K562 (cell line): ENCODE measurements around the gene CHERP. TPM values are rescaled to one million over a fixed set of nuclear protein-coding genes. Genes with fewer than 3 reads are reported as not detected.

Experiments
- ATAC-seq: fragments of 200-7000 bp; cut with Tn5 transposase; 3 replicates; pipeline ENCODE4 v1.9.1; 2020; ENCODE audit warnings: moderate library complexity
- BruUV-seq: library from RNA; stranded (reverse); fragments of 400-500 nt; replicated peaks from 2 replicates; lab custom pipeline; 2021; lab: Mats Ljungman, UMichigan
- CTCF ChIA-PET: fragments of 300-600 bp; formaldehyde crosslinking; extraction: SDS; loops from one replicate; lab custom pipeline; 2021; ENCODE audit warnings: low intra/inter-chr PET ratio; lab: Yijun Ruan, JAX
- POLR2A ChIA-PET: fragments of 300-600, 350-650 bp; sonication (Branson Sonifier 250); formaldehyde crosslinking; extraction: SDS; loops from one replicate; lab custom pipeline; 2021; ENCODE audit warnings: antibody characterized with exemption, inconsistent platforms; lab: Yijun Ruan, JAX
- DNase-seq, 4 experiments: peaks; one replicate each; pipeline versions ENCODE4 v3.0.0 to v3.0.0-alpha.2; 2011 to 2018; ENCODE audit warnings: low spot score in 3 of 4, mixed read lengths in 3 of 4; ENCODE audit errors: extremely low read depth in 1 of 4
- FAIRE-seq: peaks from 2 replicates; lab custom pipeline; 2011; peaks lifted over from hg19 to GRCh38; lab: Jason Lieb, UNC
- H2AFZ ChIP-seq: 2 replicates; pipeline ENCODE4 v1.6.0; 2011; ENCODE audit warnings: low read depth, low read length, control low read depth, inconsistent platforms
- H3K27ac ChIP-seq: fragments of 200-600 bp; 3 replicates; pipeline ENCODE4 v1.8.0; 2011; ENCODE audit warnings: low read depth, mild to moderate bottlenecking, control low read depth, inconsistent platforms, low read length, moderate library complexity, mixed read lengths; ENCODE audit errors: extremely low read depth
- H3K27me3 ChIP-seq, 2 experiments: fragments of 300-600 bp in 1 of 2; 2 replicates in 1 of 2; 3 replicates in 1 of 2; pipeline versions ENCODE4 v1.6.0 to v1.8.0; 2011; ENCODE audit warnings: inconsistent platforms in 2 of 2, low read length in 2 of 2, mild to moderate bottlenecking in 1 of 2, mixed read lengths in 1 of 2, moderate library complexity in 1 of 2; ENCODE audit not compliant: control insufficient read depth in 2 of 2, insufficient read depth in 2 of 2
- H3K36me3 ChIP-seq: fragments of 300-600 bp; 3 replicates; pipeline ENCODE4 v1.8.0; 2011; ENCODE audit warnings: mild to moderate bottlenecking, low read length, inconsistent platforms; ENCODE audit not compliant: control insufficient read depth, insufficient read depth
- H3K4me1 ChIP-seq, 2 experiments: fragments of 200-600 bp in 1 of 2; replicated peaks in 1 of 2; 2 replicates in 1 of 2; 3 replicates in 1 of 2; pipeline versions ENCODE4 v1.5.1 to v1.8.0; 2011; ENCODE audit warnings: inconsistent platforms in 2 of 2, low read length in 2 of 2, mild to moderate bottlenecking in 1 of 2, mixed read lengths in 1 of 2, moderate library complexity in 1 of 2; ENCODE audit not compliant: control insufficient read depth in 2 of 2, insufficient read depth in 2 of 2
- H3K4me2 ChIP-seq: 2 replicates; pipeline ENCODE4 v1.6.1; 2011; ENCODE audit warnings: low read length, control low read depth, inconsistent platforms, mixed read lengths; ENCODE audit not compliant: insufficient read depth
- H3K4me3 ChIP-seq: fragments of 200-600 bp; sonication (generic), shearing (Covaris generic); 2 replicates; pipeline ENCODE4 v1.5.1; 2016; ENCODE audit warnings: control low read depth, inconsistent platforms
- H3K79me2 ChIP-seq: fragments of 200-600 bp; 3 replicates; pipeline ENCODE4 v1.8.0; 2011; ENCODE audit warnings: low read length, inconsistent platforms; ENCODE audit not compliant: control insufficient read depth, insufficient read depth
- H3K9ac ChIP-seq, 2 experiments: 2 replicates each; pipeline versions ENCODE4 v1.6.0 to v1.6.1; 2011; ENCODE audit warnings: low read depth in 2 of 2, low read length in 2 of 2, control low read depth in 1 of 2, inconsistent platforms in 1 of 2, mild to moderate bottlenecking in 1 of 2, mixed read lengths in 1 of 2; ENCODE audit not compliant: insufficient read depth in 1 of 2
- H3K9me1 ChIP-seq: one replicate; pipeline ENCODE4 v1.6.0; 2011; ENCODE audit warnings: inconsistent platforms, mild to moderate bottlenecking, low read length, moderate library complexity; ENCODE audit not compliant: control insufficient read depth, insufficient read depth
- H3K9me3 ChIP-seq: replicated peaks from 2 replicates; pipeline ENCODE4 v1.5.1; 2011; ENCODE audit warnings: low read depth, low read length, inconsistent platforms; ENCODE audit not compliant: control insufficient read depth, insufficient read depth
- H4K20me1 ChIP-seq: replicated peaks from 2 replicates; pipeline ENCODE4 v1.6.1; 2011; ENCODE audit warnings: low read length, inconsistent platforms, mixed read lengths; ENCODE audit not compliant: control insufficient read depth, insufficient read depth
- CBFA2T2 ChIP-seq: fragments of 450-650 bp; conservative IDR thresholded peaks from 2 replicates; pipeline ENCODE4 v1.6.1; 2017; ENCODE audit warnings: mild to moderate bottlenecking
- POLR2G ChIP-seq: fragments of 200-400 bp; formaldehyde crosslinking; IDR thresholded peaks from 2 replicates; pipeline ENCODE4 v1.6.1; 2017; ENCODE audit warnings: low read depth, mild to moderate bottlenecking, antibody characterized with exemption, low read length, moderate library complexity
- RBFOX2 ChIP-seq: fragments of 200-400 bp; formaldehyde crosslinking; IDR thresholded peaks from 2 replicates; pipeline ENCODE4 v1.6.1; 2017; ENCODE audit warnings: low read depth, mild to moderate bottlenecking, low read length, moderate library complexity
- WGBS: fragments of 100-300 bp; shearing (Covaris generic); methylation state at CpG from one replicate; pipeline ENCODE4 v1.1.6; 2016; ENCODE audit warnings: low coverage, mixed read lengths; ENCODE audit not compliant: insufficient coverage; ENCODE audit errors: missing lambda C conversion rate; 5-methylcytosine and 5-hydroxymethylcytosine counted together
- in situ Hi-C: fragments of 300-500 bp; cut with MboI; formaldehyde crosslinking; loops from 4 replicates; pipeline ENCODE4 v1.15.0; 2018; ENCODE audit warnings: inconsistent platforms, mixed read lengths
- intact Hi-C: fragments of 100-400 bp; cut with micrococcal nuclease; formaldehyde crosslinking; loops from 2 replicates; pipeline ENCODE4 v1.14.2; 2022
- polyA plus RNA-seq, 8 experiments: library from polyadenylated mRNA; depleted of rRNA in 4 of 8; stranded (reverse) in 5 of 8; unstranded in 3 of 8; fragments of >200 nt; fragmentation: Nextera tagmentation in 2 of 8; fragmentation: Illumina TruSeq in 1 of 8; extraction: Ambion mirVana in 2 of 8; extraction: Trizol in 1 of 8; gene quantifications; 2 replicates each; pipeline versions ENCODE4 v1.2.1 to v1.2.3, GENCODE V29; 2011 to 2014; ENCODE audit warnings: inconsistent platforms in 1 of 8, missing spikeins in 1 of 8
- total RNA-seq, 7 experiments: library from RNA; depleted of rRNA in 6 of 7; stranded (reverse); fragments of >200 nt in 6 of 7; fragmentation: Illumina TruSeq in 2 of 7; extraction: Trizol in 2 of 7; gene quantifications; 2 replicates each; pipeline versions ENCODE4 v1.2.1 to v1.2.3, GENCODE V29; 2011 to 2021; ENCODE audit warnings: low replicate concordance in 1 of 7
- TF ChIP-seq, protein P1 (sequence below): fragments of 450-650 bp; IDR thresholded peaks from 2 replicates; pipeline ENCODE4 v1.6.1; 2016; ENCODE audit warnings: antibody characterized with exemption

The CHERP gene
- total and polyA plus RNA-seq, 9 of the 15 experiments (the other 6 are each of a cell fraction or from before 2014, with no cell fraction given): 0.60 to 85.1 (median 7.8) TPM

DNA sequence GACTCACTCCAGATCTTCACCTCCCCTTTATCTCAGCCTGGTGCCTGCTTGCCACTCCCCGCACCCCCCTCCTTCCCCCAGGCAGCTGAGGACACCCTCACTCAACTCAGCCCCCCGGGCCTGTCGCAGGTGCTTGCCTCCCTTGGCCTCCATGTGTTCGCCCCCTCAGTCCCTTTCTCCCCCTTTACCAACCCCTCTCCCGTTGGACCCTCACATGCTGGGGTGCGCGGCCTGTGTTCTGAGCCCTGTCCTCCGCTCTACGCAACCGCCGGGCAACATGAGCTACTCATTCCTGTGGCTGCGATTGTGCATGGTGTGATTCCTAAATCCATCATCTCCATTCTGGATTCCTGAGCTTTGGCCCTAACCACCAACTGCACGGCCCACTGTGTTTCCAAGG is 5.1 kb downstream of the CHERP start:
- no peaks in the 10 kb centered on the region; the same call in 1 of the 2 replicates for H3K9me3 ChIP-seq
- peaks cover 89% of the 10 kb centered on the region for H3K36me3 ChIP-seq
- in situ Hi-C loops (no loop called here), intact Hi-C loops (no loop called here)
- H3K27ac ChIP-seq: no peak overlapping the region
- H2AFZ ChIP-seq: no peak overlapping the region
- no peaks in the 10 kb centered on the region; a peak in 1 of 5 replicates for H3K27me3 ChIP-seq
- peak in 2 of 4 experiments; percentile 11 to 14 for DNase-seq
- CTCF ChIA-PET: no interaction called here
- POLR2A ChIA-PET: interaction anchor here (0.5 to 1.0 kb wide), 3 partner anchors 31 to 362 kb away, joined by 3 to 4 read pairs (median 3); no protein-coding TSS in a partner anchor
- FAIRE-seq: no peak
- H3K9ac ChIP-seq: peak overlapping the region in 1 of 2 experiments; percentile 45; a peak in 1 of 4 replicates
- peaks cover 36% of the 10 kb centered on the region for H4K20me1 ChIP-seq
- H3K4me3 ChIP-seq: no peak overlapping the region
- BruUV-seq: no TSS peak
- peaks cover 6% of the 10 kb centered on the region for H3K9me1 ChIP-seq
- WGBS: 84% methylated on average over 7 of the region's 13 CpGs
- TF ChIP-seq POLR2G (0 out of 2 replicates have a peak, but pooled peaks have one; percentile 18), RBFOX2 (peak; percentile 39; the same call in 1 of the 2 replicates), CBFA2T2 (no peak)
- TF ChIP-seq, protein P1, sequence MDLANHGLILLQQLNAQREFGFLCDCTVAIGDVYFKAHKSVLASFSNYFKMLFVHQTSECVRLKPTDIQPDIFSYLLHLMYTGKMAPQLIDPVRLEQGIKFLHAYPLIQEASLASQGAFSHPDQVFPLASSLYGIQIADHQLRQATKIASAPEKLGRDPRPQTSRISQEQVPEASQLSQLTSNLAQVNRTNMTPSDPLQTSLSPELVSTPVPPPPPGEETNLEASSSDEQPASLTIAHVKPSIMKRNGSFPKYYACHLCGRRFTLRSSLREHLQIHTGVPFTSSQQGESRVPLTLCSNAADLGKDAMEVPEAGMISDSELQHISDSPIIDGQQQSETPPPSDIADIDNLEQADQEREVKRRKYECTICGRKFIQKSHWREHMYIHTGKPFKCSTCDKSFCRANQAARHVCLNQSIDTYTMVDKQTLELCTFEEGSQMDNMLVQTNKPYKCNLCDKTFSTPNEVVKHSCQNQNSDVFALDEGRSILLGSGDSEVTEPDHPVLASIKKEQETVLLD: no peak
- H3K79me2 ChIP-seq: peaks cover 63% of the 10 kb centered on the region
- no peak for ATAC-seq
- no peak overlapping the region for H3K4me2 ChIP-seq
- H3K4me1 ChIP-seq: peaks cover 5 to 17% of the 10 kb centered on the region in 2 experiments; a peak in 3 of 5 replicates
